ENCODE results near the gene PCDH11X. TPM values are rescaled to one million over a fixed set of nuclear protein-coding genes. Genes with fewer than 3 reads are reported as not detected.
"Not testable (repeated sequence)": the region's sequence is repeated elsewhere in the genome, so short reads cannot be mapped to it uniquely, and the experiment has no call there.

Gene PCDH11X
- total and polyA plus RNA-seq, 2 experiments from 2014 or later = not detected

DNA sequence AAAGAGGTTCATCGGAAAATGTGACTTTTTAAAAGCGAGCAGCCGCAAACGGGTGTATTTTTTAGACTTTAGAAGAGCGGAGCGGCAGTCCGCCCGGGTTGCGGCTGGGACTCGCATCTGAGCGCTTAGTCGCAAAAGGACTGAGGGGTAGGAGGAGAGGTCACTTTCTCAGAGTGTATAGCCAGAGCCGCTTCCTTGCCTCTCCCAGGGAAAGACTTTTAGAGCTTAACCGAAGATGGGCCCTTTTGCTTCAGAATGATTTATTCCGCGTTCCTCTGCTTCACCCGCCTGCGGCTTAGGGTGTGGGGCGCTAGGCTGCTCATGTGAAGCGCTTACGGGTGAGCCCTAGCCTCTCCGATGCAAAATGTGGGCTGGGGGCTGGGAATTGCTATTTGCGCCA lies 1.5 kb downstream of the PCDH11X start:
- H3K9me2 ChIP-seq (ENCODE audit: insufficient read depth); H3F3A ChIP-seq (ENCODE audit: insufficient read depth); H3K4me2 ChIP-seq (ENCODE audit: unreplicated experiment); DNase-seq; H3K27me3 ChIP-seq (replicated peaks; ENCODE audit: insufficient read depth); H3K4me1 ChIP-seq (ENCODE audit: insufficient read depth); H2AFZ ChIP-seq; H3K36me3 ChIP-seq (ENCODE audit: low read depth); H3K4me3 ChIP-seq; H3K9ac ChIP-seq; H3K9me3 ChIP-seq (ENCODE audit: low read depth); in situ Hi-C loops (cut with MboI); H4K20me1 ChIP-seq (ENCODE audit: insufficient read depth); H3K27ac ChIP-seq; H3K79me2 ChIP-seq (ENCODE audit: insufficient read depth): not testable (repeated sequence)
- 5 to 8% methylated on average over 15 to 20 of the region's 23 CpGs for WGBS, 2 experiments (ENCODE audit: low coverage in 1 of 2, low lambda C conversion rate in 2 of 2, missing lambda C conversion rate in 2 of 2)

DNA sequence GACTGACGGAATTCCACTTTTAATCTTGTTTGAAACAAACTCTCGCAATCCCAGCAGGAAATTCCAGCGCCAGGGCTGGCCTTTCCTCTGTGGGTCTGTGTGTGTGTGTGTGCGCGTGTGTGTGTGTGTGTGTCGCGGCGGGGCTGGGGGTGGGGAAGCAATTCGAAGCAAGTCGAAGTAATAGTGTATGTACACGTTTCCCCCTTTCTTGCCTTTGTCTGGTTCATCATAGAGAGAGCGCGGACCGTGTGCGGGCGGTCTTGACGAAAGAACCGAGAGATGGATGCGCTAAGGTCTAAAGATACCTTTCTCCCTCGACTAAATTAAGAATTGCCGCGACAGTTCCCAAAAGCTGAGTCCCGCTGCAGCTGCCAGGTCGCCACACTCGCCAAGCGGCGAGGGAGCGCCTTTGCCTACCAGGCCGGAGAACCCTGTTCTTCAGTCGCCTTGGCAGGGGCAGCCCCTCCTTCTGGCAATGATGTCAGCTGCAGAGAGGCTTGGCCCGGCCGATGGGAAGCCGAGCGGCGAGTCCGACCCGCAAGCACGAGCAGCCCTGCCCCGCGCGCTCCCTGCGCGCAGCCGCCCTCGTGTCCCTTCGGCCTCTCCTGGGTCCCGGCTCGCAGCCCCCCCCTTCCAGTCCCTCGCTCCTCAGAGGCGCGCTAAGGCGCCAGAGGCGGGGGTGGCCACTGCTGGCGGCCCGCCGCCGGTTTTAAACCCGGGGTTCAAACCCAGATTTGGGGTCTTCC lies 2.6 kb downstream of the PCDH11X start:
- H3K9me3 ChIP-seq (ENCODE audit: low read depth); DNase-seq; H3K27me3 ChIP-seq (replicated peaks; ENCODE audit: insufficient read depth); H3K27ac ChIP-seq; H3K79me2 ChIP-seq (ENCODE audit: insufficient read depth); H3K36me3 ChIP-seq (ENCODE audit: low read depth); H3K4me1 ChIP-seq (ENCODE audit: insufficient read depth); H3K9ac ChIP-seq; in situ Hi-C loops (cut with MboI); H3K4me3 ChIP-seq; H3K9me2 ChIP-seq (ENCODE audit: insufficient read depth); H3K4me2 ChIP-seq (ENCODE audit: unreplicated experiment); H3F3A ChIP-seq (ENCODE audit: insufficient read depth); H4K20me1 ChIP-seq (ENCODE audit: insufficient read depth); H2AFZ ChIP-seq: not testable (repeated sequence)
- WGBS, 2 experiments (ENCODE audit: low coverage in 1 of 2, low lambda C conversion rate in 2 of 2, missing lambda C conversion rate in 2 of 2) = 0 to 5% methylated on average over 2 to 23 of the region's 58 CpGs

GRCh38 chrX:91782825-91783224 lies 3.6 kb downstream of the PCDH11X start:
- H3K4me1 ChIP-seq (ENCODE audit: insufficient read depth); H4K20me1 ChIP-seq (ENCODE audit: insufficient read depth); H3K4me3 ChIP-seq; H2AFZ ChIP-seq; H3K4me2 ChIP-seq (ENCODE audit: unreplicated experiment); H3K36me3 ChIP-seq (ENCODE audit: low read depth); H3K79me2 ChIP-seq (ENCODE audit: insufficient read depth); DNase-seq; H3K9me3 ChIP-seq (ENCODE audit: low read depth); in situ Hi-C loops (cut with MboI); H3K27ac ChIP-seq; H3K9me2 ChIP-seq (ENCODE audit: insufficient read depth); H3F3A ChIP-seq (ENCODE audit: insufficient read depth); H3K9ac ChIP-seq; H3K27me3 ChIP-seq (replicated peaks; ENCODE audit: insufficient read depth): not testable (repeated sequence)
- 0 to 2% methylated on average over 6 to 7 of the region's 8 CpGs for WGBS, 2 experiments (ENCODE audit: low coverage in 1 of 2, low lambda C conversion rate in 2 of 2, missing lambda C conversion rate in 2 of 2)

DNA sequence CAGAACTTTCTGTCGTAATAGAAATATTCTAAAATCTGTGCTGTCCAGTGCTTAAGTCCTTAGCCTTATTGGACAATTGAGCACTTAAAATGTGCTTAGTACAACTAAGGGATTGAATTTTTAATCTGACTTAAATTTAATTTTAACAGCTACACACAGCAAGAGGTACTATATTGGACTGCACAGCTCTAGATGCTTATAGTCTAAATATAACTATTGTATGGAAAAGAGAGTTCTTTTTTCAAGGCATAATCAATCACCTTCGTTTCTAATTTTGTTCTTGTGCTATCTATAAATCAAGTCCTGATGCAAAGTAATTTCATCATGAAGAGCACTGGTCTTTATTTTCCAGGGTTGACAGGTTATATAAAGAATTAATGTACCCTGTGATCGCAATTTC lies 38.4 kb downstream of the PCDH11X start:
- H3F3A ChIP-seq (ENCODE audit: insufficient read depth); H3K4me3 ChIP-seq; H3K4me2 ChIP-seq (ENCODE audit: unreplicated experiment); H2AFZ ChIP-seq; H3K9ac ChIP-seq; H3K36me3 ChIP-seq (ENCODE audit: low read depth); H3K27me3 ChIP-seq (replicated peaks; ENCODE audit: insufficient read depth); H4K20me1 ChIP-seq (ENCODE audit: insufficient read depth); H3K79me2 ChIP-seq (ENCODE audit: insufficient read depth); H3K9me2 ChIP-seq (ENCODE audit: insufficient read depth); in situ Hi-C loops (cut with MboI); DNase-seq; H3K9me3 ChIP-seq (ENCODE audit: low read depth); H3K27ac ChIP-seq; H3K4me1 ChIP-seq (ENCODE audit: insufficient read depth): not testable (repeated sequence)
- WGBS, 2 experiments (ENCODE audit: low coverage in 1 of 2, low lambda C conversion rate in 2 of 2, missing lambda C conversion rate in 2 of 2) = 32 to 43% methylated on average over 3 of the region's 3 CpGs

GRCh38 chrX:91825321-91825720 lies 46.1 kb downstream of the PCDH11X start:
- H3K4me3 ChIP-seq; in situ Hi-C loops (cut with MboI); DNase-seq; H3K4me2 ChIP-seq (ENCODE audit: unreplicated experiment); H3K27me3 ChIP-seq (replicated peaks; ENCODE audit: insufficient read depth); H3K36me3 ChIP-seq (ENCODE audit: low read depth); H3K9ac ChIP-seq; H4K20me1 ChIP-seq (ENCODE audit: insufficient read depth); H3K9me3 ChIP-seq (ENCODE audit: low read depth); H3K79me2 ChIP-seq (ENCODE audit: insufficient read depth); H3K27ac ChIP-seq; H3K9me2 ChIP-seq (ENCODE audit: insufficient read depth); H3K4me1 ChIP-seq (ENCODE audit: insufficient read depth); H3F3A ChIP-seq (ENCODE audit: insufficient read depth); H2AFZ ChIP-seq: not testable (repeated sequence)
- 67 to 74% methylated on average over 11 to 24 of the region's 24 CpGs for WGBS, 2 experiments (ENCODE audit: low coverage in 1 of 2, low lambda C conversion rate in 2 of 2, missing lambda C conversion rate in 2 of 2)

Small RNA genes lying within 50 kb of the gene (small RNA-seq; reads per million reads assigned to genes)
- 1.5 reads per million, percentile 58 among the genes with 10 or more reads in this experiment for gene RNU2-26P (ENCODE audit: low read depth, low replicate concordance)

All from GM23248 (cell line).